ENCODE measurements around the gene TPK1.
"Not testable (repeated sequence)": the region's sequence is repeated elsewhere in the genome, so short reads cannot be mapped to it uniquely, and the experiment has no call there.

Gene TPK1

DNA sequence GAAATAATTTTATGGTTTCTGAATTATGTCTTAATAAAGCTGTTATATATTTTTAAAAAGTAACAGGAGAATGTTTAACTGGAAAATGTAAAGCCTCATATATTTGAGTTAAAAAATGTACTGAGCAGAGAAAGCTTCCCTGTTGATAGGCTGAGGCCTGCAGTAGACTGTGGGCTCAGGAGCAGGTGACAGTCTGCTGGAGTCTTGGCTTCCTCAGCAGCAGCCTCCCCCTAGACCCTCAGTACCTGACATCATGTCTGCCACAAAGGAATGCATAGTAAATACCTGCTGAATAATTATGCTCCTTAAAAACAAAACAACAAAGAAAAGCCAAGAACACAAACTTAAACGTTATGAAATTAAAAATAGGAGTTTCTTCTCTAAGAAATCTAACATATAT lies 358.5 kb downstream of the TPK1 start:
- DNase-seq (ENCODE audit: low read depth, low spot score): no peak

- DNase-seq (ENCODE audit: low read depth, low spot score): no peak
Measured at GRCh38 chr7:144474800-144475615, 360.8 kb downstream of the TPK1 start.

- DNase-seq (ENCODE audit: low read depth, low spot score): no peak
Measured at GRCh38 chr7:144474363-144474762, 361.5 kb downstream of the TPK1 start.

GRCh38 chr7:144473908-144474307 lies 361.9 kb downstream of the TPK1 start:
- DNase-seq (ENCODE audit: low read depth, low spot score): no peak

GRCh38 chr7:144470078-144470477 lies 365.8 kb downstream of the TPK1 start:
- no peak for DNase-seq (ENCODE audit: low read depth, low spot score)

DNA sequence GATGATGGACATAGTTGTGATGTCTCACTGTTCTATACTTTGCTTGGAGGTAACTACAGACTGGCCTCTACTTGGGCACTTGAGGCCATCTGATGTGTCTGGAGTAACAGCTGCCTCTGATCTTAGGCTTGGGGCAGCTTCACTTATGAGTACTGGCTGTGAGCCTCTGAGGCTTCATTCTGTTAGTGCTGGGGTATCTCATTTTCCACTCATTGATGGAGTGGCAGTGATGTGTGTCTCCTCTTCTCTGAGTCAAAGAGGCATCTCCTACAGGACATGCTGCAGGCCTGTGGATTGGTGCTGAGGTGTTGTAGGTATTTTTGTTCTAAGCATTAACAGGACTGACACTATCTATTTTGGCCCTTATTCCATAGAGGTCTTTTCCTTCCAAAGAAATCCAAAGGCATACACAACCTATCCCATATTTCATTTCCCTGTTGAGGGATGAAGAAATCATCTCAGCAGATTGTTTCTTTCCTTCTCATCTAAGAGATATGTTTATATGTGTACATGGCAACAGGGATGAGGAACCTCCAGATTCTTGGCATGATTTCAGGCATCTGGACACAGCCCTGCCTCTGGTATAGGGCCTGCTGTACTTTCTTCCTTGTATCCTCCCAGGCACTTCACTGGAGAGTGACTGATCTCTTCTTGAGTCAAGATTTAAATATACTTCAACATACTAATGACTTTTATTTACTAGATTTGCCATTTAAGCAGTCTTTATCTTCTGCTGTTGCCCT lies 366.7 kb downstream of the TPK1 start:
- DNase-seq (ENCODE audit: low read depth, low spot score): no peak

DNA sequence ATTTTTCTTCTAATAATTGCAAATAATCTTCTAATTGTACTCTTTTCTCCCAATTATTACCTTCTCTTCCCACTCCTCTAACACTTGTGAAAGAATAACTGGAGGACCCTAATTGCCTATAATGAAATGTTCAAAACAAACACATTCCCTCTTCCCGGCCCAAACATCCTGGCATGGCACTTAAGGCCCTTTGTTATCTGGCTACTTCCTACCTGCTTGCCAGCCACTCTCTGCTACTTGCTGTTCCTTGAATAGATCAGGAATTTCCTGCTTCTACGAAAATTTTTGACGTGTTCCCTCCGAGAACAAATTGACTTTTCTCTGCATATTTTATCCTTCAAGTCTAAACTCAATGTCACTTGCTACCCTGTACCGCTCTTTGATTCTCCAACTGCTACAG lies 376.2 kb downstream of the TPK1 start:
- DNase-seq (ENCODE audit: low read depth, low spot score): no peak

- no peak for DNase-seq (ENCODE audit: low read depth, low spot score)
Measured at GRCh38 chr7:144455040-144455404, 380.8 kb downstream of the TPK1 start.

GRCh38 chr7:144454256-144455039 lies 381.4 kb downstream of the TPK1 start:
- no peak for DNase-seq (ENCODE audit: low read depth, low spot score)

GRCh38 chr7:144452064-144452463 lies 383.8 kb downstream of the TPK1 start:
- DNase-seq (ENCODE audit: low read depth, low spot score): no peak

DNA sequence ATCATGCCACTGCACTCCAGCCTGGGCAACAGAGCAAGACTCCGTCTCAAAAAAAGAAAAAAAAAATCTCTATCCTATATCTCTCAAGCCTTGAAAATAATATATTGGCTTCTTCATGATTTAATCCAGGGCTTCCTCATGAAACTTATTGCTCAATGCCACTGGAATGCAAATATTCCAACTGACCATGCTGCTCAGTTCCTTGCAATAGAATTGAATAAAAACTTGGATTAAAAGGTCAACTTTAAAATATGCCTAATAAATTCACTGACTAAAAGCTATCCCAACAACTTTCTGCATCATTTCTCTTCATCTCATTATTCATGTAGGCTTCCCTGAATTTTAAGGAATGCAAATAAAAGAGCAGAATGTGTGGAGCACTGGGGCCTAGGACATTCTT lies 390.3 kb downstream of the TPK1 start:
- DNase-seq (ENCODE audit: low read depth, low spot score): no peak

GRCh38 chr7:144439717-144440205 lies 396.1 kb downstream of the TPK1 start:
- DNase-seq (ENCODE audit: low read depth, low spot score): no peak

- DNase-seq (ENCODE audit: low read depth, low spot score): no peak
Measured at GRCh38 chr7:144438759-144439158, 397.1 kb downstream of the TPK1 start.

- no peak for DNase-seq (ENCODE audit: low read depth, low spot score)
Measured at GRCh38 chr7:144437370-144438191, 398.3 kb downstream of the TPK1 start.

DNA sequence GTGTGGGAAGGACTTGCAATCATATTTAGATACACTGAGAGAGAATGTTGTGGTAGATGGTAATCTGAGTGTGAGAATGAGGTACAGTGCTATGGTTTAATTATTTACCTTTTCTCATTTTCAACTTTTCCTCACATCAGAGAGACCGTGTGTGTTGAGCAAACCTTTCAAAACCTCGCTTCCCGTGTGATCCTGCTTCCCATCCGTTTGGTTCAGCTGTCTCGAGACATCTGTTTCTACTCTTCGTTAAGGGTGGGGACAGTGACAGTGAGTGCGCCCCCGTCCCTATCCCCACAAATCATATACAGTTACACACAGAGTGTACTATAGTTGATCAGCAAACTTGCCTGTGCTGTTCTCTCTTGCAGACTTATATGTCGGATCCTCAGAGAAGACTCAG lies 399.4 kb downstream of the TPK1 start:
- no peak for DNase-seq (ENCODE audit: low read depth, low spot score)

DNA sequence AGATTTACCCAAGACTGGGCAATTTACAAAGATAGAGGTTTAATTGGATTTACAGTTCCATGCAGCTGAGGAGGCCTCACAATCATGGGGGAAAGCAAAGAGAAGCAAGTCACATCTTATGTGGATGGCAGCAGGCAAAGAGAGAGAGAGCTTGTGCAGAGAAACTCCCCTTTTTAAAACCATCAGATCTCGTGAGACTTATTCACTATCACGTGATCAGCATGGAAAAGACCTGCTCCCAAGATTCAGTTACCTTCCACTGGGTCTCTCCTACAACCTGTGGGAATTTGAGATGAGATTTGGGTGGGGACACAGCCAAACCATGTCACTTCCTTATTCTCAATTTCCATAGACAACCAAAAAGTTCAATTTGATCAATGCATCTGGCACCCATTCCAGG lies 407.4 kb downstream of the TPK1 start:
- no peak for DNase-seq (ENCODE audit: low read depth, low spot score)

GRCh38 chr7:144427539-144427938 lies 408.3 kb downstream of the TPK1 start:
- DNase-seq (ENCODE audit: low read depth, low spot score): not testable (repeated sequence)

DNA sequence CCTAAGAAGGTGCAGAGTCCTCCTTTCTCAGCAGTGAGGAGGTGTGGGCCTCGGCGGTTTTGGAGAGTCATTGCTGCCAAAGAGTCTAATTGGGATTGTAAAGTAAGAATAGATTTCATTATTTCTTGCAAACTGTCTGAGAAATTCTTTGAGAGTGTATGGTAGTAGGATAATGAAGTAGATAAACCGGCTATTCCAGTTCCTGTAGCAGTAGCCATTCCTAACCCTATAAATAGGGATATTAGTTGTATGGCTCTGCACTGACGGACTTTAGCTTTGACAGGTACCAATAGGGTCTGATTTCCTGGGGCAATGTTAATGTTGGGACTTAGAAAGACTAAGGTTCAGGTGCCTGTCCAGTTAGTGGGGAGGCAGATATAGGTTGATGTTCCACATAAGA lies 416.9 kb downstream of the TPK1 start:
- DNase-seq (ENCODE audit: low read depth, low spot score): not testable (repeated sequence)

DNA sequence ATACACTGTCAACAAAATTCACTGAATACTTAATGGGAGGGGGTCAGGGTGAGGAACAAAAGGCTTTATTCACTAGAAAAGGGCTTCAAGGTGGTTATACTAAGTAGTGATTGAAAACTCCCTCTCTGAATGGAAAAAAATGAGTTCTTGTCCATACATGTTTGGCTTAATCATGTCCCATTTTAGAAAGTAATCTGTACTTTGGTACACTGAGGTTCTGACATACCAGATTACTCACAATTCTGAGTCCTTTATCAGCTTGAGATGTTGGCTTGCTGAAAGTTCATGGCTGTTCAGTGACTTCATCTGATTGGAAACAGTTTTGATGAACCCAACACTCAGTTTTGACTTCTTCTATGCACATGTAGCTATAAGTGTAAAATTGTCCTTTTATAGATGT lies 419.5 kb downstream of the TPK1 start:
- DNase-seq (ENCODE audit: low read depth, low spot score): no peak

- DNase-seq (ENCODE audit: low read depth, low spot score): no peak
Measured at GRCh38 chr7:144415858-144416257, 420.0 kb downstream of the TPK1 start.

DNA sequence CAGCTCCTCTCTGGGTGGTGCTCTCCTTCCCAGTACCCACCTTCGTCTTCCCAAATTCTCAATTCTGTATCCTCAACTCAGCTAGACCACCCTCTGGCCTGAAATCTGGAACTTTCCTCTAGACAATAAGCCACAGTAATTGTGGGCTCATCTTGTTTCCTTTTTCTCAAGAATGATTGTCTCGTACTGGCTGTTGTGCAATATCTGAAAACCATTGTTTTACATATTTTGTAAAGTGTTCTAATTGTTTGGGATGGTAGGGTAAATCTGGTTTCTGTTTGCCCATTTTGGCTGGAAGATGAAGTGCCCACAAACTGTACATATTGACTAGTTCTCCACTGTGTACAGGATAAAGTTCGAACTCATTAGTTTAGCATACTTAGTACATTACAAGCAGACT lies 421.0 kb downstream of the TPK1 start:
- no peak for DNase-seq (ENCODE audit: low read depth, low spot score)

Data from activated naive CD8-positive, alpha-beta T cell treated with anti-CD3 and anti-CD28 coated beads, Interleukin-2, amount 50 U/mL, for 16 hours (primary cell).